GM15510 (cell line): Measurements from ENCODE around the gene ZMIZ1.

Experiments used
- POLR2A ChIP-seq: IDR thresholded peaks from 3 replicates; pipeline ENCODE4 v1.6.1; 2011; ENCODE audit warnings: borderline replicate concordance; ENCODE audit not compliant: insufficient read length; ENCODE audit errors: extremely low read depth

The ZMIZ1 gene

DNA sequence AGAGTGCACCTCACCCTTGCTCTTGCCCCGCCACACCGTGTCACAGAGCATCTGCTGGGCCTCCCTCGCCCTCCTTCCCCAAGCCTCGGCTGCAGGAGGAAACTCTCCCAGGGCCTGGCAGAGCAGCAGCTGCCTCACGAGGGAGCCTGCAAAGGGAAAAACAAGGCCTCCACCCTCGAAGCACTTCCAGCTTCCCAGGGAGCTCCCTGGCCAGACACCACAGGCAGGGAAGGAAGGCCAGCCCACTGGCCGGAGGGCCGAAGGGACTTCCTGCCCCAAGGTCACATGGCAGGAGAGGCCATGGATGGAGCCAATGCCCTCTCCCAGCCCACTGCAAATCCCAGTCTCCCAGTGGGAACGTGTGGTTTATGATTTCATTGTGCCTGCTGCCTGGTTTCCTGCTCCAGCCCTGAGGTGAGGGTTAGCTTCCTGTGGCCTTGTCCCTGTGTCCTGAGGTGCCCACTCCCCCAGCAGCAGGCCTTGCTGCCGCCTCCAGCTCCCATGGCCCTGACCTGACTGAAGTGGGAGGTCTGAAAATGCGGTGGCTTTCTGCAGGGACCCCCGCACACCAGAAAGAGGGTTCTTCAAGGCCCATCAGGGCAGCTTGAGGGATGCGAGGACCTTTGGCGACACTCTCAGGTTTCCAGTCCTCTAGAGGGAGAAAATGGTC is 178.0 kb downstream of the ZMIZ1 start:
- no peak for TF ChIP-seq POLR2A

GRCh38 chr10:79247373-79248137 is 178.8 kb downstream of the ZMIZ1 start:
- TF ChIP-seq POLR2A: no peak

- peak; percentile 11 for TF ChIP-seq POLR2A
These were observed 179.8 kb downstream of the ZMIZ1 start for GRCh38 chr10:79248341-79249185.

GRCh38 chr10:79249186-79250121 is 180.7 kb downstream of the ZMIZ1 start:
- peak; percentile 19 for TF ChIP-seq POLR2A

DNA sequence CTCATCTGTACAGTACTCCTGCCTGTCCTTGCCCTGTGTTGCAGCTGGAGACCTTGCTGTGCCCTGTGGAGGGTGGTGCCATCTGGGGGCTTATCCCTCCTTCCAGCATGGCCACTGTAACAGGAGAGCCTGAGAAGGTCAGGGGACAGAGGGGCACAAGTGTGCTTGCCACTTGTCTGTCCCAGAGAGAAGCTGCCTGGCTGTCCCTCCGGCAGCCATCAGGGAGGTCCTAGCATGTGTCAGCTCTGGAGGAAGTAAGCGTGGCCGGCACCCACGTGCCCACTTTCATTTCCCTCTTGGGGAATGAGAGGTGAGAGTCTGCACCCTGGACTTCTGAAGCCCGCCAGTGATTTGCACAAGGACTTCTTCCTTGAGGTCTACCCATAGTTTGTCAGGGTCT is 181.5 kb downstream of the ZMIZ1 start:
- TF ChIP-seq POLR2A: peak; percentile 30

DNA sequence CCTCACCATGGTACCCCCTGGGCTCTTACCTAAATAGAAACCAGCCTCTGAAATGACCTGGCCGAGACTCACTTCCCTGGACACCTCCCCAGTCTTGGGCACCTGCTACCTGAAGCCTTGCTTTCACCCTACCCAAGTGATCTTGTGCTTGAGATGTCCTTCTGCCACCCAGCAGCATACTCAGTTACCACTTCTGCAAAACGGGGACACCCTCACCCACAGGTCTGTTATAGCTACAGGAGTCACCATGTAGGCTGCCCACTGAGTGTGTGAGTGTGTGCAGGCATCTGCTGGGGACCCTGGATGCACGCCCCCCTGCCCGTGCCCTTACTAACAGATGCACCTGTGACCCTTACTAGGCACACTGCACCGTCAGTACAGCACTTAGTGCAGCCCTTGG is 183.7 kb downstream of the ZMIZ1 start:
- TF ChIP-seq POLR2A: no peak

DNA sequence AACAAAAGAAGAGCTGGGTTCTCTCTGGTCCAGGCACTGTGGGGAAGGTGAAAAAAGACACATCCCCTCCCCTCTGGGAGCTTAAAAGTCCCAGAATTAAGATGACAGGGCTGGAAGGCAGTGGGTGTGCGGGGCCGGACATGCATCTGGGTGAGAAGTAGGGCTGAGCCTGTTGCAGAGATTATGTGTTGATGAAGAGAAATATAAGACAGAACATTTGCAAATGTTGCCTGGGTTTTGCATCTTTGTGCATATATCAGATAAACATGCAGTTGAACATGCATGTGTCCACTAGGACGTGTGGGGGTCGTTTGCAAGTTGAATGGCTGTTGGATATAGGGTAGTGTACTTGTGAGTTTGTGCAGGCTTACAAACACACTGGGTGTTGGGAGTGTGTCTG is 184.2 kb downstream of the ZMIZ1 start:
- TF ChIP-seq POLR2A: no peak

DNA sequence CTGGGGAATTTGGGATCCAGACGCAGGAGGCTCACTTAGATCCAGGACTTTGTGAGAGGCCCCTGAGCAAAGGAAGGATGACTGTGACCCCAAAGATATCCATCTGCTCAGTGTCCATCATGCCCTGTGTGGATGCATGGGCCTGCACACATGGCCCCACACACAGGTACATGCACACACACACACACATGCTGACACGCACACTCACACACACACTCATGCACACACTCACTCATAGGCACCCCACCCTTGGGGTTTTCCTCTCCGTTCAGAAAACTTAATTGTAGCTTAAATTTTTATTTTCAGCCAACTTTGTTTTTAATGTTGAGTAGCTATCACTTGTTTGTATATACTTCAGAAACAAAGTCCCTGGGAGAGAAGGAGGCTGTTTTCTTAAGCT is 184.9 kb downstream of the ZMIZ1 start:
- no peak for TF ChIP-seq POLR2A

GRCh38 chr10:79254333-79255006 is 185.7 kb downstream of the ZMIZ1 start:
- no peak for TF ChIP-seq POLR2A

- TF ChIP-seq POLR2A: no peak
These were observed 186.3 kb downstream of the ZMIZ1 start for GRCh38 chr10:79255007-79255507.

GRCh38 chr10:79256264-79256806 is 187.6 kb downstream of the ZMIZ1 start:
- no peak for TF ChIP-seq POLR2A

- no peak for TF ChIP-seq POLR2A
These were observed 190.1 kb downstream of the ZMIZ1 start for GRCh38 chr10:79258894-79259293.

- TF ChIP-seq POLR2A: no peak
These were observed 191.1 kb downstream of the ZMIZ1 start for GRCh38 chr10:79259834-79260233.

DNA sequence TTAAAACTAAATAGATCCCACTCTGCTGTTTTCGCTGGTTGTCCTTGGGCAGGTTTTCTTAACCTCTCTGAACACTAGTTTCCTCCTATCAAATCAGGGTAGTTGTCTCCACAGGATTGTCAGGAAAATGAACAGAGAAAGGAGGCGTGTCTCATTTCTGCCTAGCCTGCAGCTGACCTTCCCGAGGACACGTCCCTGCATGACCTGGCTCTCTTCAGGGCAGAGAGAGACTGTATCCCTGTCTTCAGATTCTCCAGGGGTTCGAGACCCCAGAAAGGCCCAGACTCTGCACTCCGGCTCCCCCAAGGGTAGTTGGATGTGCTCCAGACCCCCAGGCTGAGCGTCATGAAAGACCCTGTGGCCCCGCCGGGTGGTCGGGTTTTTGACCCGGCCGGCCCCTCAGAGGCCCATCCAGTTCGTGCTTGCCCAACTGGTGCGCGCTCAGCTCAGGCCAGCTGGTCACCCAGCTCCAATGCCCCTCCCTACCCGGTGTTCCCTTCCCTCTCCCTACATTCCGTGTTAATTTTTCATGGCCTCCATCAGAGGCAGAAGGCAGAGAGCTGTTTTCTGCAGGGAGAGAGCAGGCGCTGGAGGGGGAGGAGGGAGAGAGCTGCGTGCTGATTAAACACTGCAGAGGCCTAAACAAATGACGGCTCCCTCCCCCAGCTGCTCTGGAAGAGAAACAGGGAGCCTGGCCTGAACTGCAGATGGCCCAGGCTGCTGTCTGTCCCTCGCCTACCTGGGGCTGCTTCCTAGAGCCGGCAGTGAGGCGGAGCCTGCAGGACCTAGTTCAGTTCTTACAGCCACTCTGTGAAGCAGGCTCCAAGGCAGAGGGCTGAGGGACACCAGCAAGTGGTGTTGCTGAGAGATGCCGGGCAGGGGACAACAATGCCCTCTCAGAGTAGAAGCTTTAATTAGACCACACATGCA is 192.3 kb downstream of the ZMIZ1 start:
- TF ChIP-seq POLR2A: peak; percentile 17
